ENCODE data around the gene RHOU. TPM values are rescaled to one million over a fixed set of nuclear protein-coding genes. Genes with fewer than 3 reads are reported as not detected.

RHOU gene
- total RNA-seq, 1 experiment from 2014 or later = 1.2 TPM

GRCh38 chr1:228744918-228745317 lies 9.6 kb downstream of the RHOU start:
- BruUV-seq (replicated peaks) = no TSS peak
- TF ChIP-seq EZH2 (IDR thresholded peaks at IDR 0.05; ENCODE audit: borderline replicate concordance, low read depth, low read length, poor library complexity, severe bottlenecking) (no peak), CTCF (conservative IDR thresholded peaks at IDR 0.05; ENCODE audit: low read depth, low read length) (no peak)
- H3K9me3 ChIP-seq (ENCODE audit: low read depth, low read length, poor library complexity, severe bottlenecking) = no peaks in the 10 kb centered on the region
- no peak overlapping the region for H3K4me3 ChIP-seq (ENCODE audit: low read depth, low read length, poor library complexity, severe bottlenecking)
- CTCF ChIA-PET = no interaction called here
- intact Hi-C loops (cut with micrococcal nuclease; ENCODE audit: unreplicated experiment) = no loop called here
- no peak overlapping the region for H3K27ac ChIP-seq (ENCODE audit: low read depth, low read length, poor library complexity, severe bottlenecking)
- DNase-seq (ENCODE audit: low spot score) = no peak
- no peaks in the 10 kb centered on the region for H3K4me1 ChIP-seq (ENCODE audit: insufficient read depth, low read length, poor library complexity, severe bottlenecking)
- POLR2A ChIA-PET (ENCODE audit: low non-redundant PET) = no interaction called here
- H3K27me3 ChIP-seq (replicated peaks; ENCODE audit: insufficient read depth, low read depth, low read length, poor library complexity) = peaks cover 9% of the 10 kb centered on the region
- no peaks in the 10 kb centered on the region for H3K36me3 ChIP-seq (ENCODE audit: insufficient read depth, low read length, poor library complexity, severe bottlenecking)

GRCh38 chr1:228745497-228745896 lies 10.2 kb downstream of the RHOU start:
- no TSS peak for BruUV-seq (replicated peaks)
- H3K4me1 ChIP-seq (ENCODE audit: insufficient read depth, low read length, poor library complexity, severe bottlenecking) = no peaks in the 10 kb centered on the region
- no peak for TF ChIP-seq EZH2 (IDR thresholded peaks at IDR 0.05; ENCODE audit: borderline replicate concordance, low read depth, low read length, poor library complexity, severe bottlenecking)
- no peak for TF ChIP-seq CTCF (conservative IDR thresholded peaks at IDR 0.05; ENCODE audit: low read depth, low read length)
- H3K4me3 ChIP-seq (ENCODE audit: low read depth, low read length, poor library complexity, severe bottlenecking) = no peak overlapping the region
- H3K9me3 ChIP-seq (ENCODE audit: low read depth, low read length, poor library complexity, severe bottlenecking) = no peaks in the 10 kb centered on the region
- ChIA-PET CTCF (no interaction called here), POLR2A (ENCODE audit: low non-redundant PET) (no interaction called here)
- intact Hi-C loops (cut with micrococcal nuclease; ENCODE audit: unreplicated experiment) = no loop called here
- H3K27me3 ChIP-seq (replicated peaks; ENCODE audit: insufficient read depth, low read depth, low read length, poor library complexity) = peaks cover 12% of the 10 kb centered on the region
- H3K36me3 ChIP-seq (ENCODE audit: insufficient read depth, low read length, poor library complexity, severe bottlenecking) = no peaks in the 10 kb centered on the region
- no peak for DNase-seq (ENCODE audit: low spot score)
- H3K27ac ChIP-seq (ENCODE audit: low read depth, low read length, poor library complexity, severe bottlenecking) = no peak overlapping the region

DNA sequence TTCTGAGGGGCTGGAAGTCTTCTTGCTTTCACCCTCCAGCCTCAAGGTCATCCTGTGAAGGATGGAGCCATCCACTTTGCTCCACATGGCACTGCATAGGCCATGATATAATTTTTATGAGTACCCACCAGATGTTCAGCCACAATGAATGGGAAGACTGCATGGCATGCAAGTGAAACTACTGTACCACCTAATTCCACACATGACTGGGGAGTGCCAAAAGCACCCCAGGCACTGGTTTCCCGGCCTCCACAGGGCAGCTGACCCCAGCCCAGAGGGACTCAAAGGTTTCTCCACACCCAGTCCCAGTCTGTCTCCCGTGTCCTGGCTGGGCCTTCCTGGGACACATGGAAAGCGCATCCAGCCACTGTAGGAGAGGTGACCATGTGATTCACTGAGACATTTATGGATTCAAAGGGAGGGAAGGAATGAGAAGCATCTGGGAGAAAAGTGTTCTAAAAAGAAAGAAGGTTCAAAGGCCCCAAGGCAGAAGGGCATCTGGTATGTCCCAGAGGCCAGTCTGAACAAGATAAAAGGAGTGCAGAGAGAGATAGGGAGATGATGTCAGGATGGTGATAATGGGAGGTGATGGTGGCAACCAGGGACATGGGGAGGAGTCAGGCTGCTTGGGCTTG lies 12.1 kb downstream of the RHOU start:
- ChIA-PET CTCF (no interaction called here), POLR2A (ENCODE audit: low non-redundant PET) (no interaction called here)
- H3K27ac ChIP-seq (ENCODE audit: low read depth, low read length, poor library complexity, severe bottlenecking) = no peak overlapping the region
- H3K4me1 ChIP-seq (ENCODE audit: insufficient read depth, low read length, poor library complexity, severe bottlenecking) = no peaks in the 10 kb centered on the region
- no peak overlapping the region for H3K4me3 ChIP-seq (ENCODE audit: low read depth, low read length, poor library complexity, severe bottlenecking)
- no peaks in the 10 kb centered on the region for H3K9me3 ChIP-seq (ENCODE audit: low read depth, low read length, poor library complexity, severe bottlenecking)
- no peaks in the 10 kb centered on the region for H3K36me3 ChIP-seq (ENCODE audit: insufficient read depth, low read length, poor library complexity, severe bottlenecking)
- TF ChIP-seq CTCF (conservative IDR thresholded peaks at IDR 0.05; ENCODE audit: low read depth, low read length) (no peak), EZH2 (IDR thresholded peaks at IDR 0.05; ENCODE audit: borderline replicate concordance, low read depth, low read length, poor library complexity, severe bottlenecking) (no peak)
- BruUV-seq (replicated peaks) = no TSS peak
- no peak for DNase-seq (ENCODE audit: low spot score)
- peaks cover 24% of the 10 kb centered on the region for H3K27me3 ChIP-seq (replicated peaks; ENCODE audit: insufficient read depth, low read depth, low read length, poor library complexity)
- intact Hi-C loops (cut with micrococcal nuclease; ENCODE audit: unreplicated experiment) = no loop called here

Data from A673 (cell line).